HL-60/S4 treated with phorbol 12-myristate 13-acetate at 8.2 ng/mL for 4 days and 3 days (cell line): Measurements from ENCODE around the gene ZNF407.

Experiments used
- in situ Hi-C: fragments of 300-500 bp; cut with MboI; formaldehyde crosslinking; loops from 2 replicates; pipeline ENCODE4 v1.15.0; 2022; ENCODE audit warnings: low sequenced_read_pairs

Gene ZNF407

GRCh38 chr18:74995419-74995736 is 397.7 kb downstream of the ZNF407 start:
- in situ Hi-C loops = no loop called here

DNA sequence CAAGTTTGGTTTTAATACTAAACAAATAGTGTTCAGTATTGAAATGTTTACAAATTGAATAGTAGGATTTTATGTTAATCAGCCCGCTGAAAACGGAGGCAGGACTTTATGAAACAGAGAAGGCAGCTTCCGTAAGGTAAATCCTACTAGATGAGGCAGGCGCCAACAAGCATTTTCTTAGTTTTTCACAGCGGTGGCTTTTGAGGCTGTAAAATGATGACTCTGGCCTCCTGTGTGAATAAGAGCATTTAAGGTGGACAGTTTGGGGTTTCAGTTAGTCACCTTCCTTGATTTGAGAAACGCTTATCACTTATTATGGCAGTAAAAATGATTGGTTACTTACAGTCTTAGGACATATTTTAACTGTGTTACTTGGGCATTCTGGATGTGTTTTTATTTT is 398.4 kb downstream of the ZNF407 start:
- in situ Hi-C loops = no loop called here

GRCh38 chr18:74996996-74997395 is 399.3 kb downstream of the ZNF407 start:
- in situ Hi-C loops = no loop called here

GRCh38 chr18:75000920-75001319 is 403.2 kb downstream of the ZNF407 start:
- in situ Hi-C loops = no loop called here

DNA sequence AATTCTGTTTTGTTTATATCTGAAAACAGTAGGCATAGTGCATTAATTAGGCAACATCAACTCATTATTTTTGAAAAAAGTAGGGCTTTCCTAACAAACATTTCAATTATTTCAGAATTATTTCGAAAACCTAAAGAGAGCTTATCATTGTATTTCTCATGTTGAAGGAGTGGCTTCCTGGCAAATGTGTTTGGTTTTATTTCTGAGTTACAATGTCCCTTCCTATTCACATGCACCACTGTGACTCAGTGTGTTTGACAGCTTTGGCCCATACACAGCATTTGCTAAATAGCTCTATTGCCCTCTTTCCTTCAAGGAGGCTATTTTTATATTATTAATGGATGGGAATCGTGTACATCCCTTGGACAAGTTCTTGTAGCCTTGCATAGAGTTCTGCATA is 405.4 kb downstream of the ZNF407 start:
- in situ Hi-C loops = no loop called here

- in situ Hi-C loops = no loop called here
Measured at GRCh38 chr18:75003764-75004690, 406.4 kb downstream of the ZNF407 start.

DNA sequence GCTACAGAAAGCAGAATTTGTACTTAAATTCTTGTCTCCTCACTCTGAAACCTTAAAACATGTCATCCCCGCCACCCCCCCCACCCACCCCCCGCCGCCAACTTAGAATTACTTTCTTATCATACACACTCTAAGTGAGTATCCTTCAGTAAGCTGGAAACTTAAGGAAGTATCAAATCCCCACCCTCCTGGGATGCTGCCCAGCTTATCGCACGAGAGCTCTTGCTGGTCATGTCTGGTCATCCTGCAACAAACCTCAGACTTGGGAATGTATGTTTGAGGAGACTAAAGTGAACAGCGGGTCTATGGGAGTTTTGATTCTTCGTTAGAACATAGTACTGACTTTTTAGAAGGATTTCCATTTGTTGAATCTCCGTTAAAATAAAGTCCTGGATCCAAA is 408.0 kb downstream of the ZNF407 start:
- in situ Hi-C loops = no loop called here

- in situ Hi-C loops = no loop called here
Measured at GRCh38 chr18:75008186-75008585, 410.5 kb downstream of the ZNF407 start.

GRCh38 chr18:75009296-75009695 is 411.6 kb downstream of the ZNF407 start:
- in situ Hi-C loops = no loop called here

GRCh38 chr18:75009878-75010277 is 412.2 kb downstream of the ZNF407 start:
- in situ Hi-C loops = no loop called here

DNA sequence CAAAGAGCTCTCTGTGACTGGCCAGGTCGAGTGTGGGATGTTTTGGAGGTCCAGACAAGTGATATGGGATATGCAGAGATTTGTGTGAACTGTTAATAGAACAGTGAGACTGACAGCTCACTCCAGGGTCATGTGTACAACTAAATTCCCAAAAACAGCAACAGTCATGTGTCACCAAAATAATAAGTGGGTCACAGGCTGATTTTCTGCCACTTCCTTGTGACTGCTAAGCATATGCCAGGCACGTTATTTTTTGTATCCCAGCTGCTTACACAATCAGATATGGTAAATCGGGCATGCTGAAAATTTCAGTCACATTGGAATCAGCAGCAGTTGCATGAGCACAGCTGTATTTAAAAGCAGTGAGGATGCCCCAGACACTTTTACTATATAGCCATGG is 412.6 kb downstream of the ZNF407 start:
- in situ Hi-C loops = no loop called here

DNA sequence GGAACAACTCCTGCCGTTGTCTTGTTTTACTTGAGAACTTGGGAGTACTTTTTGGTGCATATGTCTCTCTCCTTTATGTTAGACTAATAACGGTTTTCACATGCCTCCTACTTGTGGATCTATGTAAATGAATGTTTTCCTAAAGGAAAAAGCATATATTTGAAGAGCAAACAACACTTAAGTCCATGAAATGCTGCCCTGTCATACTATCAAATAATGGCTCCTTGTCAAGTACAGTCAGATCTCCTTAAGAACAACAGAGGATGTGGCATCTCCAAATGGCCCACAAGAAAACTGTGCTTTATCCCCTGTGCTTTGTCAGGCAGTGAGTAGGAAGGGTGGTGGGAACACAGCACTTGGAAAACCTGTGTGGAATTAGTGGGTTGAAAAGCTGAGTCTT is 413.0 kb downstream of the ZNF407 start:
- in situ Hi-C loops = no loop called here

GRCh38 chr18:75016025-75016717 is 418.5 kb downstream of the ZNF407 start:
- in situ Hi-C loops = no loop called here

DNA sequence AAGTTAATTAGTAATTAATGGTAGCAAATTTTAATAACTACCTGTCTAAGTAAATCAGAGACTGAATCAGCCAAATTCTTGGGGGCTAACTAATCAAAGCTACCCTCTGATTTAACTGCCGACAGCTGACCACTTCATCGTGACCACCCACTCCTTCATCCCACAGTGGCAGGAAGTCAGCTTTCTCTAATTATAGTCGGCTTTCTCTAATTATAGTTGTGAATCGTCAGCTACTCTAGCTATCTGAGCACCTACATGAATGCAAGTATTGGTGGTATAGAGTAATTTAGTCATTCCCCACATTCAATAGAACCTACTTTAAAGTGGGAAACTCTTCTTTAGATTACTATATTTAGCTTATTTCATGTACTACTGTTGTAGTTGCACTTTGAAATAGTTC is 425.8 kb downstream of the ZNF407 start:
- in situ Hi-C loops = no loop called here

- in situ Hi-C loops = no loop called here
Measured at GRCh38 chr18:75024871-75025270, 427.2 kb downstream of the ZNF407 start.

GRCh38 chr18:75025573-75025972 is 427.9 kb downstream of the ZNF407 start:
- in situ Hi-C loops = no loop called here

- in situ Hi-C loops = no loop called here
Measured at GRCh38 chr18:75029481-75029880, 431.8 kb downstream of the ZNF407 start.

DNA sequence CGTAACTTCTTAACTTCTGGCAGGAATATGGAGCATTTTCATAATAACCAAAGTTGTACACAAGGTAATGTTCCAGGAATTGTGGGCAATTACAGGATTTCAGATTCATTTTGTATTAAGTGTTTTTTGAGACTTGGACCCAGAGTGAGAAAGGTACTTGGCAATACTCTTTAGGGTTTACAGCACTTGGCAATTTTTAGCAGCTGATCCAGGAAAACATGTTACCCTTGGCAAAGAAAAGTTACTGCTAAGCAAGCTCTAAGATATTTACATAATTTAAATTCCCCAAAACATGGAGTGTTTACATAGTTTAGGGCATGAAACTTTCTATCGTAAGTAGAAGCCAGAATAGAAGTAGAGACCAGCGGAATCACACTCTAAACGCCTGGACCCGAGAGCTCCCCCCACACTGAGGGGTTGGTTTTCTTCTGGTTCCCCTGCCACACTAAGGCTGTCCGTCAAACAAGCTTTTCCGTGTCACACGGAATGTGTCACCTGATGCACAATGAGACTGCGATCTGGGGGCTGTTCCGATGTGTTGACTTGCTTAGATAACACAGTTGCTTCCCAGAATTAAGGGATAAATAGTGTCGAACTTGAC is 434.1 kb downstream of the ZNF407 start:
- in situ Hi-C loops = no loop called here

- in situ Hi-C loops = no loop called here
Measured at GRCh38 chr18:75033516-75033915, 435.8 kb downstream of the ZNF407 start.

- in situ Hi-C loops = no loop called here
Measured at GRCh38 chr18:75034937-75035336, 437.3 kb downstream of the ZNF407 start.

DNA sequence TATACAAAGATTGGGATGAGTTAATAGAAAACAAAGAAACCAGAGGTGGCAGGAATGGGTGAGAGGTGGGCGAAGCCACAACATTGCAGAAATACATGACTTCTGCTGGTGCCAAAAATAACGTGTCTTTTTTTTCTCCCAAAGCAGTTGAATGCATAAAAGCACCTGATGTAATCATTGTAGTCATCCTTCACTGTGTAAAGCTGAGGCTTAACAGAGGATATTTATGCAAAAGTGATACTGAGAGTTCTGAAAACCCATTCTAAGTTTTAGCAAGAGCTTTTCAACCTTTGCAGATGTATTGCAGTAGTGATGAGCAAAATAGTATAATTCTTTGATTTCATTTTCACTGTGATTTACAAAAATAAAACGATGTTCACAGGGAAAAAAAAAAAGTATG is 438.3 kb downstream of the ZNF407 start:
- in situ Hi-C loops = no loop called here
